HEK293T (cell line): ENCODE measurements around the gene LMTK2.

Experiments used
- CTCF ChIA-PET: fragments of 350-600 bp; formaldehyde crosslinking; extraction: SDS; loops from one replicate; lab custom pipeline; 2021; ENCODE audit warnings: antibody characterized with exemption, inconsistent platforms; lab: Yijun Ruan, JAX
- POLR2A ChIA-PET: fragments of 350-600 bp; formaldehyde crosslinking; extraction: SDS; loops from one replicate; lab custom pipeline; 2020; ENCODE audit warnings: antibody characterized with exemption, inconsistent platforms; lab: Yijun Ruan, JAX
- DNase-seq: peaks from one replicate; pipeline ENCODE4 v3.0.0; 2012; ENCODE audit warnings: mixed read lengths; ENCODE audit errors: extremely low spot score
- ARNT ChIP-seq: fragments of 450-650 bp; IDR thresholded peaks from 2 replicates; pipeline ENCODE4 v1.6.1; 2017; ENCODE audit warnings: mild to moderate bottlenecking
- BHLHE40 ChIP-seq: fragments of 450-650 bp; IDR thresholded peaks from 2 replicates; pipeline ENCODE4 v1.6.1; 2016; ENCODE audit warnings: mild to moderate bottlenecking, moderate library complexity, borderline replicate concordance
- CTBP1 ChIP-seq: fragments of 450-650 bp; IDR thresholded peaks from 2 replicates; pipeline ENCODE4 v1.6.1; 2016; ENCODE audit warnings: borderline replicate concordance
- ELF4 ChIP-seq: fragments of 450-650 bp; IDR thresholded peaks from 2 replicates; pipeline ENCODE4 v1.6.1; 2017; ENCODE audit warnings: antibody characterized with exemption
- FOXA1 ChIP-seq: fragments of 450-650 bp; IDR thresholded peaks from 2 replicates; pipeline ENCODE4 v1.6.1; 2016; ENCODE audit warnings: mild to moderate bottlenecking
- FOXK2 ChIP-seq: fragments of 450-650 bp; IDR thresholded peaks from 2 replicates; pipeline ENCODE4 v1.6.1; 2016; ENCODE audit warnings: mild to moderate bottlenecking
- FOXM1 ChIP-seq: fragments of 450-650 bp; IDR thresholded peaks from 2 replicates; pipeline ENCODE4 v1.6.1; 2017; ENCODE audit warnings: mild to moderate bottlenecking, borderline replicate concordance
- HDGF ChIP-seq: fragments of 450-650 bp; IDR thresholded peaks from 2 replicates; pipeline ENCODE4 v1.6.1; 2017; ENCODE audit warnings: antibody characterized with exemption, borderline replicate concordance
- L3MBTL2 ChIP-seq: fragments of 450-650 bp; conservative IDR thresholded peaks from 2 replicates; pipeline ENCODE4 v1.6.1; 2016; ENCODE audit warnings: mild to moderate bottlenecking
- LEF1 ChIP-seq: fragments of 450-650 bp; IDR thresholded peaks from 2 replicates; pipeline ENCODE4 v1.6.1; 2017; ENCODE audit warnings: mild to moderate bottlenecking, borderline replicate concordance
- NFRKB ChIP-seq: fragments of 450-650 bp; IDR thresholded peaks from 2 replicates; pipeline ENCODE4 v1.6.1; 2016; ENCODE audit warnings: mild to moderate bottlenecking, moderate library complexity
- PKNOX1 ChIP-seq: fragments of 450-650 bp; IDR thresholded peaks from 2 replicates; pipeline ENCODE4 v1.6.1; 2016
- SP1 ChIP-seq: fragments of 450-650 bp; IDR thresholded peaks from 2 replicates; pipeline ENCODE4 v1.6.1; 2017
- SUZ12 ChIP-seq: fragments of 450-650 bp; IDR thresholded peaks from 2 replicates; pipeline ENCODE4 v1.6.1; 2016; ENCODE audit warnings: mild to moderate bottlenecking
- TARDBP ChIP-seq: fragments of 450-650 bp; IDR thresholded peaks from 2 replicates; pipeline ENCODE4 v1.6.1; 2016
- ZNF384 ChIP-seq: fragments of 450-650 bp; IDR thresholded peaks from 2 replicates; pipeline ENCODE4 v1.6.1; 2016

The LMTK2 gene

GRCh38 chr7:98235901-98236300 is 129.2 kb downstream of the LMTK2 start:
- ChIA-PET CTCF (interaction anchor here (0.5 kb wide), 1 partner anchor 628 kb away, joined by 3 read pairs; no protein-coding TSS in a partner anchor), POLR2A (no interaction called here)

DNA sequence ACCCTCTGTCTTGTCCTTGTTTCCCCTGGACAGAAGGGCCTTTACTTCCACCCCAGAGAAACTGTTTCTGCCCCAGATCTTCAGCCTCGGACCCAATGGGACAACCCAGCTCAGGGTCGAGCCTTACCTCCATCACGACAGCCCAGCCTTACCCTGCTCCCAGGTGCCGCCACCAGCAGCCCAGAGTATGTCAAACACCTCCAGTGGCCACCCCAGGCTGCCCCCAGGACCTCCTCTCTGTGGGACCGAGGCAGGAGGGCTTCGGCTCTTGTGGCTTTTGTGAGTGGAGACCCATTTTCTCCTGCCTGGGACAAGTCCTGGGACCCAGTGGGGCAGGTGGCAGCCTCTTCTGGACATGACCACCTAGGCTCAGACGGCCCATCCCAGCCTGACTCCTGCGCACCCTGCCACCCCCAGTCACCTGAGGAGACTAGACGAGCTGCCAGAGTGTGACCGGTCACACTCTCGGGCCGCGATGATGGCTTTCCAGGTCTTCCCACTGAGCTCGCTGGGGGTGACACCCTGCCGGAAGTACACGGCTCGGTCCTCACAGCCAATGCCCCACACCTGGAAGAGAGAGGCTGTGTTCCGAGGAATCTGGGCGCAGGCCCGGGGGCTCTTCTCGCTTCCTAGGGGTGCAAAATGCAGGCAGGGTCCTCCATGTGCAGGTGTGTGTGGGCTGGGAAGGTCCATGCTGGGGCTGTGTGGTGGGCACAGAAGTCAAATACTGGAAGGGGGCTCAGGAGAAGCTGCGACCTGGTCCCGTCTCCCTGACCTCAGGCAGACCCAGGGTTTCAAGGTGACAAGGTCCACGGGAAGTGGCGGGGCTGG is 129.9 kb downstream of the LMTK2 start:
- POLR2A ChIA-PET = interaction anchor here (0.8 kb wide), 1 partner anchor 642 kb away, joined by 3 read pairs; the partner anchor contains the start of gene TRRAP
- CTCF ChIA-PET = no interaction called here
- TF ChIP-seq SUZ12 = no peak
- no peak for TF ChIP-seq PKNOX1
- TF ChIP-seq BHLHE40 = no peak
- no peak for TF ChIP-seq SP1
- no peak for TF ChIP-seq L3MBTL2
- no peak for TF ChIP-seq ARNT
- TF ChIP-seq CTBP1 = no peak
- DNase-seq = no peak

More at GRCh38 chr7:98235901-98236300, 129.2 kb downstream of the LMTK2 start:
- TF ChIP-seq BHLHE40 (no peak), L3MBTL2 (no peak), SP1 (no peak), PKNOX1 (no peak), FOXA1 (no peak), HDGF (no peak), SUZ12 (no peak), FOXK2 (no peak), TARDBP (no peak), ELF4 (no peak)
- no peak for DNase-seq

DNA sequence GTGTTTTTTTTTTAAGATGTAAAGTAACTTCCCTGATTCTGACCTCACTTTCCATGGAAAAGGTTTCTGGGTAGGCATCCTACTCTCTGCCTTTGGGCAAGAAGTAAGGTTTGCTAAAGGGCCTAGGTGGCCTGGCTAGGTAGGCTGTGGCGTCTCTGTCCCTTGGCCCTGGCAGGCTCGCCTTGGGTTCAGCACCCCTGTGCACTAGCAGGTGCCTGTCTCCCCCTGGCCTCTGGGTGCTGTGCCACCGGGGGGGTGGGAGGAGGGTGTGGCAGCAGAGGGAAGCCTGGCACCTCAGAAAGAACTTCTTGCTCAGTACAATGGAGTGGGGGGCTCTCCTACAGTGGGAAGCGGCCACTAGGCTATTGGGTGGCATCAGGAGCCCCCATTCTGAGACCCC is 131.4 kb downstream of the LMTK2 start:
- ChIA-PET CTCF (no interaction called here), POLR2A (no interaction called here)
- DNase-seq = no peak
- TF ChIP-seq HDGF (no peak), SP1 (no peak), FOXM1 (no peak), PKNOX1 (no peak), ELF4 (no peak), ZNF384 (no peak), NFRKB (no peak), TARDBP (no peak), ARNT (no peak), BHLHE40 (no peak), CTBP1 (no peak), FOXK2 (no peak)

- CTCF ChIA-PET = interaction anchor here (0.8 kb wide), 1 partner anchor 10 kb away, joined by 3 read pairs; no protein-coding TSS in a partner anchor
- POLR2A ChIA-PET = no interaction called here
- no peak for DNase-seq
- TF ChIP-seq ELF4 (no peak), FOXK2 (no peak), SP1 (no peak), PKNOX1 (no peak), ARNT (no peak), LEF1 (no peak), BHLHE40 (no peak), HDGF (no peak), NFRKB (no peak), SUZ12 (no peak), FOXM1 (no peak), TARDBP (no peak), FOXA1 (no peak), L3MBTL2 (no peak), CTBP1 (no peak)
Observed at GRCh38 chr7:98238976-98239375, 132.3 kb downstream of the LMTK2 start.

DNA sequence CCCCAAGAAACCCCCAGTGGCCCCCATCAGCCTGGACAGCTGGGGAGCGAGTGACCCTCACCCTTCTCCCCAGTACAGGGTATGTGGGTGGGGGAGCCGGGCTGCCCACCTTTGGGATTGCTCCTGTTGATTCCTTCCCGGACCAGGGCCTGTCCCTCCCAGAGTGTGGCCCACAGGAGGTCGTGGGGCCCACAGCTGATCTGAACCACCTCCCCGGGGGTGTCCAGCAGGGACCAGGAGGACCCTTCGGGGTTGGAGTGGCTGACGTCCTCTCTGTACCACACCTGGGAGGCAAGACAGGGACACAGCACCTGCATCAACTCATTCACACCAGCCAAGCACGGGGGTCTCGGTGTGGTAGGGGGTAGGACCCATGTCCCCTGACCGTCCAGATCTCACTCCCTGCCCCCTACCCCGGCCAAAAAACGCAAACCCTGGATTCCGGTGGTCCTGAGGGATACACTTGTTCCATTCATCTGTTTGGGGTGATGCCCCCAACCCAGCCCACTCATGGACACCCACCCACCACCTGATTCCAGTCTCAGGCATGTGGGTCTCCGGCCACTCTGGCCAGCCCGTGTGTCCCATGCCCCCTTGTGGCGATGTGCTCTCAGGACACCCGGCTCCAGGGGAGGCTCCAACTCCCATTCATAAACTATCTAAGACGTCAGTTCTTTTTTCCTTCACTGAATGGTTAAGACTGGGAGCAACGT is 134.5 kb downstream of the LMTK2 start:
- TF ChIP-seq ZNF384 (no peak), FOXM1 (no peak), SP1 (no peak), LEF1 (no peak), PKNOX1 (no peak), ARNT (no peak)
- ChIA-PET CTCF (no interaction called here), POLR2A (no interaction called here)
- DNase-seq = peak; percentile 76
